H1 (cell line): ENCODE measurements around the gene CHRNA3. TPM values are rescaled to one million over a fixed set of nuclear protein-coding genes. Genes with fewer than 3 reads are reported as not detected.

Source experiments
- CTCF ChIA-PET: fragments of 300-600 bp; sonication (Branson Sonifier 250); formaldehyde crosslinking; loops from one replicate; lab custom pipeline; 2021; ENCODE audit not compliant: partially characterized antibody; lab: Charles Lee
- POLR2A ChIA-PET: fragments of 300-600 bp; sonication (Branson Sonifier 250); formaldehyde crosslinking; loops from one replicate; lab custom pipeline; 2021; ENCODE audit warnings: inconsistent platforms; ENCODE audit not compliant: partially characterized antibody; lab: Charles Lee
- DNase-seq, 2 experiments: peaks; one replicate each; pipeline versions ENCODE4 v3.0.0 to v3.0.0-alpha.2; 2010 to 2022; ENCODE audit warnings: low spot score in 2 of 2, low read depth in 1 of 2, mixed read lengths in 1 of 2
- FAIRE-seq: peaks from 2 replicates; lab custom pipeline; 2011; peaks lifted over from hg19 to GRCh38; lab: Jason Lieb, UNC
- H2AFZ ChIP-seq: 2 replicates; pipeline ENCODE4 v1.8.1; 2012; ENCODE audit warnings: low read length, inconsistent platforms
- H2AK5ac ChIP-seq: 2 replicates; pipeline ENCODE4 v1.6.1; 2013; ENCODE audit warnings: low read depth, low read length
- H2BK120ac ChIP-seq: replicated peaks from 2 replicates; pipeline ENCODE3; 2013; ENCODE audit warnings: low read depth, low read length, inconsistent platforms
- H2BK12ac ChIP-seq: 2 replicates; pipeline ENCODE4 v1.6.1; 2013; ENCODE audit warnings: low read depth, low read length
- H2BK15ac ChIP-seq: 2 replicates; pipeline ENCODE4 v1.6.1; 2013; ENCODE audit warnings: low read length
- H2BK20ac ChIP-seq: 2 replicates; pipeline ENCODE4 v1.6.1; 2013; ENCODE audit warnings: low read length
- H2BK5ac ChIP-seq: 2 replicates; pipeline ENCODE4 v1.6.1; 2013; ENCODE audit warnings: low read depth, low read length
- H3K14ac ChIP-seq: 2 replicates; pipeline ENCODE4 v1.6.1; 2013; ENCODE audit warnings: inconsistent platforms; ENCODE audit not compliant: insufficient read length
- H3K18ac ChIP-seq: 2 replicates; pipeline ENCODE4 v1.6.1; 2013; ENCODE audit warnings: low read length; ENCODE audit errors: extremely low read depth
- H3K23ac ChIP-seq: 2 replicates; pipeline ENCODE4 v1.6.1; 2013; ENCODE audit warnings: inconsistent platforms; ENCODE audit not compliant: insufficient read length
- H3K23me2 ChIP-seq: 2 replicates; pipeline ENCODE4 v1.6.1; 2013; ENCODE audit warnings: low read depth, low read length
- H3K27ac ChIP-seq: 2 replicates; pipeline ENCODE4 v1.6.1; 2011; ENCODE audit warnings: low read depth, low read length, inconsistent platforms
- H3K27me3 ChIP-seq, 4 experiments: replicated peaks in 1 of 4; 1 replicate in 1 of 4; 2 replicates in 3 of 4; pipeline versions ENCODE4 v1.6.1 to v1.8.1; 2011 to 2013; ENCODE audit warnings: low read length in 3 of 4, mild to moderate bottlenecking in 3 of 4, inconsistent platforms in 2 of 4, mixed read lengths in 2 of 4, moderate library complexity in 1 of 4; ENCODE audit not compliant: control insufficient read depth in 3 of 4, insufficient read depth in 3 of 4; ENCODE audit errors: extremely low read depth in 1 of 4
- H3K36me3 ChIP-seq, 4 experiments: 2 replicates each; pipeline versions ENCODE4 v1.6.1 to v1.8.1; 2011 to 2013; ENCODE audit warnings: mild to moderate bottlenecking in 4 of 4, low read length in 3 of 4, moderate library complexity in 2 of 4, control low read depth in 1 of 4, inconsistent platforms in 1 of 4; ENCODE audit not compliant: insufficient read depth in 4 of 4, control insufficient read depth in 2 of 4
- H3K4ac ChIP-seq: replicated peaks from 2 replicates; pipeline ENCODE3; 2013; ENCODE audit warnings: low read length, low read depth, mixed read lengths, inconsistent platforms; ENCODE audit not compliant: insufficient read length
- H3K4me1 ChIP-seq, 4 experiments: replicated peaks in 1 of 4; 1 replicate in 1 of 4; 2 replicates in 3 of 4; pipeline versions ENCODE4 v1.6.1 to v1.8.1; 2011 to 2013; ENCODE audit warnings: low read length in 3 of 4, inconsistent platforms in 2 of 4, mixed read lengths in 1 of 4; ENCODE audit not compliant: insufficient read depth in 4 of 4, control insufficient read depth in 3 of 4
- H3K4me2 ChIP-seq, 2 experiments: 2 replicates each; pipeline versions ENCODE4 v1.6.1 to v1.8.1; 2011 to 2013; ENCODE audit warnings: low read depth in 2 of 2, low read length in 2 of 2, control low read depth in 1 of 2, inconsistent platforms in 1 of 2, mild to moderate bottlenecking in 1 of 2; ENCODE audit not compliant: insufficient read depth in 1 of 2
- H3K4me3 ChIP-seq, 4 experiments: fragments of 200-600, 300-600 bp in 1 of 4; sonication (generic), shearing (Covaris generic), sonication (Bioruptor Twin) in 1 of 4; 2 replicates each; pipeline versions ENCODE4 v1.5.1 to v1.8.1; 2011 to 2016; ENCODE audit warnings: low read length in 4 of 4, low read depth in 3 of 4, control low read depth in 2 of 4, inconsistent platforms in 2 of 4, mild to moderate bottlenecking in 2 of 4, mixed read lengths in 1 of 4, moderate library complexity in 1 of 4; ENCODE audit not compliant: insufficient read depth in 2 of 4; ENCODE audit errors: extremely low read depth in 1 of 4
- H3K56ac ChIP-seq: replicated peaks from 2 replicates; pipeline ENCODE3; 2013; ENCODE audit warnings: low read depth, mild to moderate bottlenecking, mixed read lengths, low read length, inconsistent platforms; ENCODE audit not compliant: insufficient read length
- H3K79me1 ChIP-seq: 2 replicates; pipeline ENCODE4 v1.6.1; 2013; ENCODE audit warnings: low read depth, low read length, control low read depth
- H3K79me2 ChIP-seq, 2 experiments: 2 replicates each; pipeline versions ENCODE4 v1.6.1 to v1.8.1; 2012 to 2013; ENCODE audit warnings: low read length in 2 of 2, mild to moderate bottlenecking in 2 of 2, inconsistent platforms in 1 of 2; ENCODE audit not compliant: insufficient read depth in 2 of 2, control insufficient read depth in 1 of 2
- H3K9ac ChIP-seq, 4 experiments: replicated peaks in 1 of 4; 1 replicate in 1 of 4; 2 replicates in 3 of 4; pipeline versions ENCODE4 v1.6.1 to v1.8.1; 2011 to 2013; ENCODE audit warnings: low read depth in 3 of 4, low read length in 3 of 4, control low read depth in 2 of 4, mild to moderate bottlenecking in 2 of 4, moderate library complexity in 2 of 4, inconsistent platforms in 1 of 4; ENCODE audit errors: extremely low read depth in 1 of 4
- H3K9me3 ChIP-seq, 2 experiments: 2 replicates each; pipeline versions ENCODE4 v1.6.1 to v1.8.1; 2012 to 2013; ENCODE audit warnings: mild to moderate bottlenecking in 2 of 2, moderate library complexity in 2 of 2, control low read depth in 1 of 2, inconsistent platforms in 1 of 2, low read depth in 1 of 2, low read length in 1 of 2, mixed read lengths in 1 of 2; ENCODE audit not compliant: insufficient read depth in 2 of 2
- H4K20me1 ChIP-seq, 2 experiments: replicated peaks in 1 of 2; 2 replicates each; pipeline versions ENCODE3 to v1.8.1; 2011 to 2013; ENCODE audit warnings: inconsistent platforms in 2 of 2, low read length in 2 of 2, mild to moderate bottlenecking in 1 of 2; ENCODE audit not compliant: insufficient read depth in 2 of 2, control insufficient read depth in 1 of 2
- H4K5ac ChIP-seq: 2 replicates; pipeline ENCODE4 v1.6.1; 2013; ENCODE audit warnings: low read length, low read depth, mixed read lengths, inconsistent platforms; ENCODE audit not compliant: insufficient read length
- H4K8ac ChIP-seq: 2 replicates; pipeline ENCODE4 v1.8.0; 2013; ENCODE audit warnings: mild to moderate bottlenecking, moderate library complexity, low read length, inconsistent platforms; ENCODE audit not compliant: insufficient read depth; ENCODE audit errors: extremely low read depth
- H4K91ac ChIP-seq: replicated peaks from 2 replicates; pipeline ENCODE3; 2013; ENCODE audit warnings: low read length, mixed read lengths, inconsistent platforms; ENCODE audit not compliant: insufficient read length
- ASH2L ChIP-seq: fragments of 200-600, 300-600 bp; sonication (generic); IDR thresholded peaks from one replicate; pipeline ENCODE4 v1.7.1; 2017; ENCODE audit warnings: low read length
- CBX5 ChIP-seq: fragments of 300-800, 300-1000 bp; sonication (generic); IDR thresholded peaks from 2 replicates; pipeline ENCODE4 v1.7.1; 2016; ENCODE audit warnings: antibody characterized with exemption, low read length, low read depth
- JUND ChIP-seq: IDR thresholded peaks from 2 replicates; pipeline ENCODE4 v1.6.1; 2011; ENCODE audit warnings: mild to moderate bottlenecking, improper control_type of control experiment, low read length
- MAX ChIP-seq: IDR thresholded peaks from 2 replicates; pipeline ENCODE4 v1.6.1; 2012; ENCODE audit warnings: inconsistent platforms
- NANOG ChIP-seq: IDR thresholded peaks from 2 replicates; pipeline ENCODE4 v1.6.1; 2011; ENCODE audit warnings: low read length, low read depth, mild to moderate bottlenecking, inconsistent platforms; ENCODE audit not compliant: insufficient read depth, poor library complexity, severe bottlenecking
- POLR2AphosphoS5 ChIP-seq: IDR thresholded peaks from 2 replicates; pipeline ENCODE4 v1.6.1; 2011; ENCODE audit warnings: low read depth, low read length
- RAD21 ChIP-seq, 2 experiments: IDR thresholded peaks in 1 of 2; conservative IDR thresholded peaks in 1 of 2; 2 replicates each; pipeline ENCODE4 v1.6.1; 2011; ENCODE audit warnings: low read depth in 2 of 2, low read length in 2 of 2, improper control_type of control experiment in 1 of 2, inconsistent platforms in 1 of 2, mild to moderate bottlenecking in 1 of 2, moderate library complexity in 1 of 2
- SAP30 ChIP-seq: fragments of 300-600 bp; sonication (generic); IDR thresholded peaks from 2 replicates; pipeline ENCODE4 v1.7.1; 2012; ENCODE audit warnings: low read length, moderate library complexity, mild to moderate bottlenecking, inconsistent platforms; ENCODE audit not compliant: insufficient read depth, insufficient replicate concordance
- WGBS, 2 experiments: shearing (Covaris generic) in 1 of 2; methylation state at CpG; one replicate each; pipeline versions ENCODE4 v1.1.6 to v1.1.7; 2013 to 2015; ENCODE audit warnings: low lambda C conversion rate in 2 of 2, mixed read lengths in 2 of 2, inconsistent platforms in 1 of 2, low coverage in 1 of 2, missing lambda C conversion rate in 1 of 2; ENCODE audit not compliant: insufficient replicate concordance in 2 of 2, insufficient coverage in 1 of 2, insufficient read length in 1 of 2; ENCODE audit errors: extremely low coverage in 1 of 2, missing lambda C conversion rate in 1 of 2; 5-methylcytosine and 5-hydroxymethylcytosine counted together
- polyA plus RNA-seq, 7 experiments: library from polyadenylated mRNA; depleted of rRNA in 3 of 7; stranded (reverse) in 5 of 7; unstranded in 2 of 7; fragments of >200 nt in 5 of 7; fragments of 200-250 nt in 2 of 7; gene quantifications; 1 replicate in 5 of 7; 2 replicates in 1 of 7; 4 replicates in 1 of 7; pipeline versions ENCODE4 v1.2.1 to v1.2.3, GENCODE V29; 2011 to 2013; ENCODE audit warnings: missing spikeins in 2 of 7, mixed read lengths in 2 of 7
- total RNA-seq: library from RNA; stranded (reverse); fragmentation: NEBNext Ultra II Directional; extraction: Animal tissue kit (Norgen Biotek cat#: 25700); gene quantifications from 2 replicates; pipeline ENCODE4 v1.2.1, GENCODE V29; 2021
- TF ChIP-seq, protein P1 (sequence below), 3 experiments: IDR thresholded peaks; 1 replicate in 2 of 3; 2 replicates in 1 of 3; pipeline versions ENCODE4 v1.5.1 to v1.6.1; 2011; ENCODE audit warnings: low read length in 3 of 3, mild to moderate bottlenecking in 3 of 3, inconsistent platforms in 2 of 3, low read depth in 1 of 3, moderate library complexity in 1 of 3; ENCODE audit not compliant: insufficient read depth in 1 of 3; ENCODE audit errors: control extremely low read depth in 1 of 3

Gene CHRNA3
- total and polyA plus RNA-seq, 2 of the 8 experiments (the other 6 are each of a cell fraction or from before 2014, with no cell fraction given), result 2.1 to 4.7 TPM

DNA sequence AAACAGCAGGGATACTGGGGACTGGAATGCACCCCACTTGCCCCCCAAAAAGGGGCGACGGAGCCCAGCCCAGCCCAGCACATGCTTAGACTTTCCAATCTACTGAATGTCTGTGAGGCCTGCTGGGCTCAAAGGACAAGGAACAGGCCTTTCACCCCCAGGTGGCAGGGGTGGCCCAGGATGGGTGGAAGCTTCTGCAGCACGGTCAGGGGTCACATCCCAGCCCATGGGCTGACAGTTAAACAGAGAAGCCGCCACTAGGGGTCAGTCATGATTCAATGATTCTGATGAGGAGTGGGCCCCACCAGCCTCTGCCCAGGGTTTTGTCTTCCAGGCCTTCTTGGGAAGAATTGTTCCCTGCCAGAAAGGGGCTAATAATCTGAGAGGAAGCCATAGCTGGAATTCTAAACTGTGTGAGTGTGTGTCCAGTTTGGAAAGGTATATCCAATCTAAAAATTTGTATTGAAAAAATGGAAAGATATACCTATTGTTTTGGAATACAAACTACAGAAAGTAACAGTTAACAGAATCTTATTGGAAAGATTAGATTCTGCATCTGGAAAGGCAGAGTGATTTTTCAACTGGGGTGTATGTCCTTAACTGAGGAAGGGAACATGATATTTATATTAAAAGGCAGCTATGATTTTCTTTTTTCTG, 18.0 kb upstream of the CHRNA3 start:
- Histone ChIP-seq H3K56ac (no peak overlapping the region), H3K9ac (no peak overlapping the region)
- no peak for TF ChIP-seq NANOG
- no peak for TF ChIP-seq CBX5
- 0 out of 2 replicates have a peak, but pooled peaks have one; percentile 20 for TF ChIP-seq MAX
- peak; percentile 36; the same call in 1 of the 2 replicates for TF ChIP-seq JUND
- no peak for TF ChIP-seq SAP30
- TF ChIP-seq, protein P1, sequence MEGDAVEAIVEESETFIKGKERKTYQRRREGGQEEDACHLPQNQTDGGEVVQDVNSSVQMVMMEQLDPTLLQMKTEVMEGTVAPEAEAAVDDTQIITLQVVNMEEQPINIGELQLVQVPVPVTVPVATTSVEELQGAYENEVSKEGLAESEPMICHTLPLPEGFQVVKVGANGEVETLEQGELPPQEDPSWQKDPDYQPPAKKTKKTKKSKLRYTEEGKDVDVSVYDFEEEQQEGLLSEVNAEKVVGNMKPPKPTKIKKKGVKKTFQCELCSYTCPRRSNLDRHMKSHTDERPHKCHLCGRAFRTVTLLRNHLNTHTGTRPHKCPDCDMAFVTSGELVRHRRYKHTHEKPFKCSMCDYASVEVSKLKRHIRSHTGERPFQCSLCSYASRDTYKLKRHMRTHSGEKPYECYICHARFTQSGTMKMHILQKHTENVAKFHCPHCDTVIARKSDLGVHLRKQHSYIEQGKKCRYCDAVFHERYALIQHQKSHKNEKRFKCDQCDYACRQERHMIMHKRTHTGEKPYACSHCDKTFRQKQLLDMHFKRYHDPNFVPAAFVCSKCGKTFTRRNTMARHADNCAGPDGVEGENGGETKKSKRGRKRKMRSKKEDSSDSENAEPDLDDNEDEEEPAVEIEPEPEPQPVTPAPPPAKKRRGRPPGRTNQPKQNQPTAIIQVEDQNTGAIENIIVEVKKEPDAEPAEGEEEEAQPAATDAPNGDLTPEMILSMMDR (IDR thresholded peaks at IDR 0.05; ENCODE audit: control extremely low read depth in 1 of 3, insufficient read depth in 1 of 3, low read depth in 1 of 3, low read length in 3 of 3), result peak; percentile 72 to 90 (median 77)
- TF ChIP-seq POLR2AphosphoS5, result no peak
- no peak for TF ChIP-seq ASH2L
- peak; percentile 92 for TF ChIP-seq RAD21 (IDR thresholded peaks at IDR 0.05 in 1 of 2, conservative IDR thresholded peaks at IDR 0.05 in 1 of 2; ENCODE audit: low read depth in 2 of 2, low read length in 2 of 2)

More for the DNA sequence above, 18.0 kb upstream of the CHRNA3 start:
- no peak overlapping the region for H3K14ac ChIP-seq
- no peak overlapping the region for H2BK5ac ChIP-seq
- peaks cover 7% of the 10 kb centered on the region; the same call in 1 of the 2 replicates for H3K23me2 ChIP-seq
- H3K4me2 ChIP-seq, result no peak overlapping the region
- no peak overlapping the region; the same call in 1 of the 2 replicates for H2BK12ac ChIP-seq
- H4K5ac ChIP-seq, result no peak overlapping the region
- no peak overlapping the region for H2BK15ac ChIP-seq
- H2AK5ac ChIP-seq, result no peak overlapping the region
- peak; percentile 34 to 92 for DNase-seq
- no peak overlapping the region for H3K18ac ChIP-seq
- no peaks in the 10 kb centered on the region for H3K79me2 ChIP-seq
- peaks cover 2 to 16% (median 7%) of the 10 kb centered on the region in 4 experiments; a peak in 6 of 7 replicates for H3K4me1 ChIP-seq
- no peaks in the 10 kb centered on the region for H3K9me3 ChIP-seq
- H4K8ac ChIP-seq, result no peak overlapping the region
- peak; percentile 92 for FAIRE-seq
- H3K27ac ChIP-seq, result no peak overlapping the region
- no peak overlapping the region for H3K4me3 ChIP-seq
- H3K23ac ChIP-seq, result no peak overlapping the region
- CTCF ChIA-PET, result interaction anchor here (0.6 to 10.9 kb wide), 36 partner anchors 8 to 322 kb away, joined by 3 to 256 read pairs (median 5); partner anchors contain the start of gene CHRNA3
- no peak overlapping the region for H4K91ac ChIP-seq
- peaks cover 0 to 6% (median 4%) of the 10 kb centered on the region in 4 experiments; a peak in 2 of 7 replicates for H3K27me3 ChIP-seq
- no peak overlapping the region for H3K4ac ChIP-seq
- H4K20me1 ChIP-seq, result no peaks in the 10 kb centered on the region
- no peak overlapping the region for H2AFZ ChIP-seq
- no peaks in the 10 kb centered on the region for H3K79me1 ChIP-seq
- no peak overlapping the region for H2BK20ac ChIP-seq
- no peaks in the 10 kb centered on the region for H3K36me3 ChIP-seq
- no peak overlapping the region for H2BK120ac ChIP-seq
- WGBS, 2 experiments, result 45% methylated on average over 4 of the region's 4 CpGs; no CpG with 5 or more reads in 1 of the 2 experiments
- POLR2A ChIA-PET, result no interaction called here
